Stomach smooth muscle (tissue), 2 donors: Measurements from ENCODE around the gene HOXB3.
A peak's percentile ranks its signal among the peaks of the same experiment; 100 is the strongest.

Experiments
- H3K27ac ChIP-seq: one replicate; pipeline ENCODE4 v1.7.0; 2013; ENCODE audit warnings: mild to moderate bottlenecking, low read length, inconsistent platforms
- H3K27me3 ChIP-seq, 2 donors: one replicate each; pipeline ENCODE4 v1.7.0; 2013; ENCODE audit warnings: low read length in 2 of 2; ENCODE audit not compliant: insufficient read depth in 2 of 2, control insufficient read depth in 1 of 2
- H3K36me3 ChIP-seq, 2 donors: one replicate each; pipeline ENCODE4 v1.7.0; 2013; ENCODE audit warnings: low read length in 2 of 2; ENCODE audit not compliant: control insufficient read depth in 2 of 2, insufficient read depth in 2 of 2
- H3K4me1 ChIP-seq: one replicate; pipeline ENCODE4 v1.7.0; 2013; ENCODE audit warnings: low read length; ENCODE audit not compliant: control insufficient read depth, insufficient read depth
- H3K4me3 ChIP-seq, 2 donors: one replicate each; pipeline ENCODE4 v1.7.0; 2013; ENCODE audit warnings: low read length in 2 of 2
- H3K9ac ChIP-seq, 2 donors: one replicate each; pipeline ENCODE4 v1.7.0; 2013; ENCODE audit warnings: low read length in 2 of 2, mild to moderate bottlenecking in 1 of 2
- H3K9me3 ChIP-seq, 2 donors: one replicate each; pipeline ENCODE4 v1.7.0; 2013; ENCODE audit warnings: low read length in 2 of 2; ENCODE audit not compliant: control insufficient read depth in 2 of 2
- donor health status: healthy.
- donor health status: Pancreatic carcinoma.

The HOXB3 gene

DNA sequence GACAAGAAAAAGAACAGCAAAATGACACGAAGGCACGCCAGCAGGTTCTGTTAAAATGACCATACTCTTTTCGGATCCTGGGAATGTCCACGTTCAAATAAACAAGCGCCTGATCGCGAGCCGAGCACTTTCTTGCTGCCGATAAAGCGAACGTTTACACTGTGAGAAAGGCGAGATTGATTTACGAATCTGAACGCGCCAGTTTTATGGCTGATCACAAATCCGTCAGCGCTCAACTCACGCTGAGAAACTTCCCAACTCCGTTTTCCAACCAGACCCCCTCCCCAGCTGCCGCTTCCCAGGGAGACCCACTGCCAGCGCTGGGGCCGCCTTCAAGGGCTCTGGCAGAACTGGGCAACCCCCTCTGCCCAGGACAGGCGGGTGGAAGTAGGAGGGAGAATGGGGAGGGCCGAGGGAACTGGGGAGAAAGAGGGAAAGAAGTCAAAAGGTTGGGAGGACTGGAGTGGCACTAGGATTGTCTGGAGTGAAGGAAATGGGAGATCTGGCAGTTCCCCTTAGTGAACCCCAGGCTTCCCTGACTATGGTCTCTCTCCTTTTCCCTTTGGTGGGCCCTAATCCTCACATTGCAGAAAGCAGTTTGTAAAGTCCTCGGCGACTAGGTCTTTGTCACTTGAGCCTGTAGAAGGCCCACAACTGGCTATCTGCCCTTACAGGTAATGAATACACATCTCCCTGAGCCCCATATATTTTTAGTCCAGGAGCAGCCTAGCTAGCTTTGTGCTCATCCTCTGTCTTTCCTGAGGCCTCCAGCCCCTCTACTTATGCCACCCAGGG lies 18.8 kb downstream of the HOXB3 start:
- H3K27ac ChIP-seq: peak overlapping the region; percentile 94
- H3K36me3 ChIP-seq: no peaks in the 10 kb centered on the region
- H3K9ac ChIP-seq: peak overlapping the region; percentile 55 to 79
- H3K4me1 ChIP-seq: peaks cover 74% of the 10 kb centered on the region
- peaks cover 0 to 32% of the 10 kb centered on the region in 2 donors for H3K27me3 ChIP-seq
- no peaks in the 10 kb centered on the region for H3K9me3 ChIP-seq
- peak overlapping the region; percentile 24 to 75 for H3K4me3 ChIP-seq

DNA sequence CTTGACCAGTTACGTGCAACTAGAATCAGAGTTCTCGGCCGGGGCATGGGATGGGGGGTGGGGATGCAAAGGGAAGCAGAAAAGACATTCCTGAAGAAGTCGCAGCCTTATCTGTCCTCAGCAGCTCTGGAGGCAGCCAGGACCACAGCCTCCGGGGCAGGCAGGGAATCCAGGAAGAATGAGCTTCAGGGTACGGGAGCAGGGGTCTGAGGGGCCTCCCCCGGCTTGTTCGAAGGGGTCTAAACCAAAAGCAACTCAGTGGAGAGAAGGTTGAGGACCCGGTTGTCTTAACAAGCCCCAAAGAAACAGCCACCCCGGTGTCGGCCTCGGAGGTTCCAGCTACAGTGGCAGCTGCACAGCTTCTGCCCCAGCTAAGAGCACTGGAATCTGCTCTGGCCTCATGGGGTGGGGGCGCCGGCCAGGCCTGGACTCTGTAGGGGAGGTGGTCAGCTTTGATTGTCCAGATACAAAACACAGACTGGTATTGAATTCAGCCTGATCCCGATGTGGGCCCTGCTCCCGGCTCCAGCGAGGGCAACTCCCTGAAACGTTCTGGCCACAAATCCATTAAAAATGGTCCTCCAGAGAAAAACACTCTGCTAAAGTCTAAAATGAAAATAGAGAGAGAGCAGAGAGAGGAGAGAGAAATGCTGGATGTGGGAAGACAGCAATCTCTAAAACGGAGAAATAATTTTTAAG lies 19.6 kb downstream of the HOXB3 start:
- Histone ChIP-seq H3K9ac (peak overlapping the region; percentile 55 to 79), H3K27me3 (peaks cover 0 to 28% of the 10 kb centered on the region in 2 donors), H3K9me3 (no peaks in the 10 kb centered on the region), H3K4me3 (peak overlapping the region; percentile 24 to 75), H3K4me1 (peaks cover 74% of the 10 kb centered on the region), H3K27ac (peak overlapping the region; percentile 94), H3K36me3 (no peaks in the 10 kb centered on the region)

DNA sequence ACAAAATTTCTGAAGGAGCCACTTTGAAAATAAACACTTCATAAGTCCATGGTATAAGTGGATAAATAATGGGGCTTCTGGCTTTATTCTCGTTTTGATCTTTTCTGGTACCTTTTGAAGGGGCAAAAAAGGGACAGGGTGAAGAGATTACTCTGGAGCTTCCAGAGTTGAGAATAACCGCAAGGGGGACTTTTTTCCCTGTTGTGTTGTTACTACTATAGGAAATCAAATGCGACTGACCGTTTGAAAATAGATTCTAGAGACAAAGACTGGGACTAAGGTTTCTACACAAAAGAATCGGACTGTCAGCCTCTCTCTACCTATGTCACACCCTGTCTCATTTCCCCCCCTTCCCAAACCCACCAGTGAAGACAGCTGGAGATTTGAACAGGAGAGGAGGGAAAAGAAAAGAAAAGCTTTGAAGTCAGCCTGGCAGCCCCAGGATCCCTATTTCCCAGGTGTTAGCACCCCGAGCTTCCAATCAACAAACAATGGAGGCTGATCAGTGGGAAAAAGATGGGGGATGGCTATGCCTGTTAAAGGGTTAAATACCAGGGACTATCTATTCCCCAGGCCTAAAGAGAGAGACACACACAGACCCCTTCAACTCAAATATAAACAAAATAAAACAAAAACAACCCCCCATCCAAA lies 20.2 kb downstream of the HOXB3 start:
- H3K9ac ChIP-seq: peak overlapping the region; percentile 55 to 79
- H3K27me3 ChIP-seq: peaks cover 0 to 23% of the 10 kb centered on the region in 2 donors
- H3K4me1 ChIP-seq: peaks cover 74% of the 10 kb centered on the region
- no peaks in the 10 kb centered on the region for H3K36me3 ChIP-seq
- peak overlapping the region; percentile 94 for H3K27ac ChIP-seq
- no peaks in the 10 kb centered on the region for H3K9me3 ChIP-seq
- peak overlapping the region; percentile 24 to 75 for H3K4me3 ChIP-seq

DNA sequence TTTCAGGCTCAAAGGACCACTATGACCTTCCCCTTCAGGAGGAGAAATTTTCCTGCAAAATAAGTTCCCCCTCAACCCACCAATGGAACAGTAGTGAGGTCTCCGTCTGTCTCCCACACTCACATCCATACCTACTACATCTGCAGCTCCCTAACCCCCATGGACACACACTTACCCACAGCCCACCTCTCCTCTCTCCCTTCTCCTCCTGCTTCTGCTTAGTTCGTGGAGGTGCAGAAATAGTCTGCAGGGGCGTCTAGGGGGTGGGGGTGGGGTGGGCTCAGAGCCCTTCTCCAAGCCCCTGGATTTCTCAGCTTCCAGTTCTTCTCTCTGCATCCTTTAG lies 20.8 kb downstream of the HOXB3 start:
- H3K9me3 ChIP-seq: no peaks in the 10 kb centered on the region
- H3K4me3 ChIP-seq: peak overlapping the region; percentile 39 to 75
- H3K27me3 ChIP-seq: peaks cover 0 to 22% of the 10 kb centered on the region in 2 donors
- peak overlapping the region; percentile 94 for H3K27ac ChIP-seq
- no peaks in the 10 kb centered on the region for H3K36me3 ChIP-seq
- H3K4me1 ChIP-seq: peaks cover 72% of the 10 kb centered on the region
- peak overlapping the region; percentile 55 to 79 for H3K9ac ChIP-seq

DNA sequence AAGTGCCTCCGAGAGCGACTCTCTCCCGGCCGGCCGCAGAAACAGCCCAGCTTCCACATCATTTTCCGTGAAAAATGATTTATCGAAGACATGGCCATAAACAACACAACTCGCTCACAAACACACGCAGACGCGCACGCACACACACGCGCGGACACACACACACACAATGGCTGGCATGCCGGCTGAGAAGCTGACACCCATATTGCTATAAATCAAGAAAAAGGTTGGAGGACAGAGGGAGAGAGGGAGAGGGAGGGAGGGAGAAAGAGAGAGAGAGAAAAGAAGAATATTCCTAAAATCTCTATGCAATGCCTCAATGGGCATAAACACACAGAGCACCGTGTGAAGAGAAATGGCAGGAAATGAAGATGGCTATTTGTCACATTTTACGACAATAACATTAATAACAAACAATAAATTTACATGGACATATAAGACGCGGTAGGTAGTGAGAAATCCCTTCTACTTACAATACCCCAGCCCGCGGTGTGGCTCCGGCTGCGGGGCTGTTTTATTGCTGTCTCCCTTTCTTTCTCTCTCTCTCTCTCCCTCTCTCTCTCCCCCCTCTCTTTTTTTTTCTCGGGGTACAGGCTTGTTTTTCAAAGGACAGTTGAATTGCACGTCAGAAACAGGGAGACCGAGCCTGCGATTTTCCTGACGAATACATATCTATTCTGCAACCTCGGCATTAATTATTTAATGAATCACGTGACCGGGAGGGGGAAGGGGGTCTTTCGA lies 21.4 kb downstream of the HOXB3 start:
- peak overlapping the region; percentile 39 to 75 for H3K4me3 ChIP-seq
- peaks cover 75% of the 10 kb centered on the region for H3K4me1 ChIP-seq
- no peaks in the 10 kb centered on the region for H3K36me3 ChIP-seq
- H3K27me3 ChIP-seq: peaks cover 0 to 20% of the 10 kb centered on the region in 2 donors
- no peaks in the 10 kb centered on the region for H3K9me3 ChIP-seq
- peak overlapping the region; percentile 44 to 68 for H3K9ac ChIP-seq
- H3K27ac ChIP-seq: peak overlapping the region; percentile 94

DNA sequence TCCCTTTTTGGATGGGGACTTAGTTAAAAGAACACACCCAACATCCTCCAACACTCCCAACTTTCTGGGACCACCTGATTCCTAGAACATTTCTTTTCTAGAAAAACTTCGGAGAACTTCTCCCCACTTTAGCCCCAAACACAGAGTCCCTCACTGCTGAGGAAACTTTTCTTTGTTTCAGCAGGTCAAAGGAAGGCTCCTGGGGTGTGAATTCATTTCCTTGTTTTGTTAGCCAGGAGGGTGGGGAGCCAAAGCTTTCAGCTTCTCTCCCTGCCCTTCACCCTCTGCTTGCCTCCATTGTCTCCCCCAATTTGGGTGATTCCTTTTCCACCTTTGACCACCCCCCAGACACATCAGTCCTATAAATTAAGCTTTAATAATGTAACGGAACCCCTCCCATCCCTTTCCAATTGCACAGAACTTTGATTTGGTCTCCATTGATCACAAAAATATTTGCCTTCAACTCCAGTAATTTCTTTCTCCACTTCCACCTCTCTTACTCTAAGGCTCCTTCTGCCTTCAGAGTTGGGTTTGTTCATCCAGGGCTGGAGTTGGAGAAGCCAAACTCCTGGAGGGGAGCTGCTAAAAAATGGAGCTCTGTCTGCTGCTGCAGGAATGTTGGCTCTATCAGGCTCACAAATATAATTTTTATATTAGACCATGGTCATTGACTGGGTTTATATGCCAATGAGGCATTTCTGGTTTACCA lies 22.2 kb downstream of the HOXB3 start:
- no peaks in the 10 kb centered on the region for H3K9me3 ChIP-seq
- peaks cover 79% of the 10 kb centered on the region for H3K4me1 ChIP-seq
- peak overlapping the region; percentile 39 to 75 for H3K4me3 ChIP-seq
- H3K9ac ChIP-seq: peak overlapping the region in 1 of 2 donors; percentile 47
- peak overlapping the region; percentile 94 for H3K27ac ChIP-seq
- H3K27me3 ChIP-seq: peaks cover 0 to 18% of the 10 kb centered on the region in 2 donors
- no peaks in the 10 kb centered on the region for H3K36me3 ChIP-seq

DNA sequence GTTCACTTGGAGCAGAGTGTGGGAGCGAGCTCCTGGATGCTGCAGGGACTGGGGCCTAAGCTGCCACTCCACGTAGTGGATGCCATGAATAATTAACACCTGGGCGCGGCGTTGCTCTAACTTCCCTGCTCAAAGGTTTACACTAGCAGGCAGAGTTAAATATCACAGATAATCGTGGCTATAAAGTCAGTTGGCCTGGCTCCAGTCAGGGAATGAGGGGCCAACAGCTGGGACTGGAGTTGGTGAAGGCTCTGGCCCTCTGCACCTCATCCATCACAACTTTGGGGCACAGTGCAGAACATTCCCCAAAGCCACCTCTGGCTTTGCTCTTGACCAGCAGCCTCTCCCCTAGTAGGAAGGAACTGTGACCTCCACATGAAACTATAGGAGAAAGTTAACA lies 22.8 kb downstream of the HOXB3 start:
- H3K9ac ChIP-seq: peak overlapping the region in 1 of 2 donors; percentile 36

DNA sequence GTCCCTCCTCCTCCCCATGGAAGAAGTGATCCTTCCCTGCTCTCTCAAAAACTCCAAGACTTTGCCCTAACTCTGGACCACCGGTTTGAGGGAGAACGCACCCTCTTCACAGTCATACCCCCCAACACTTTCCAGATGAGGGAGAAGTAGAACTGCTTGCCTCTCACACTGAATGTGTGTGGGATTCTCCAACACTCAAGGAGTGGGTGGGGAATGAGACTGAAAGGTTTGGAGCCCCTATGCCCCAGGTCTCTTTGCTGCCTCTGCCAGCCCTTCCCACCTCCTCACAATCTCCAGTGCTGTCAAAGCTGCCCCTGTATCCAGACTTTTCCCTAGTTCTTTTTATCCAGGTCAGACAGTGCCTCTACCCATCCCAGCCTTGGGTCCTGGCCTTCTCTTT lies 23.3 kb downstream of the HOXB3 start:
- Histone ChIP-seq H3K9me3 (no peaks in the 10 kb centered on the region), H3K27ac (peak overlapping the region; percentile 94), H3K36me3 (no peaks in the 10 kb centered on the region), H3K27me3 (peaks cover 0 to 14% of the 10 kb centered on the region in 2 donors), H3K4me3 (peak overlapping the region in 1 of 2 donors; percentile 75), H3K4me1 (peaks cover 77% of the 10 kb centered on the region), H3K9ac (no peak overlapping the region)

More for the DNA sequence above, 22.8 kb downstream of the HOXB3 start:
- Histone ChIP-seq H3K27ac (peak overlapping the region; percentile 94), H3K9me3 (no peaks in the 10 kb centered on the region), H3K4me1 (peaks cover 79% of the 10 kb centered on the region), H3K27me3 (peaks cover 0 to 14% of the 10 kb centered on the region in 2 donors), H3K4me3 (peak overlapping the region in 1 of 2 donors; percentile 75), H3K36me3 (no peaks in the 10 kb centered on the region)

DNA sequence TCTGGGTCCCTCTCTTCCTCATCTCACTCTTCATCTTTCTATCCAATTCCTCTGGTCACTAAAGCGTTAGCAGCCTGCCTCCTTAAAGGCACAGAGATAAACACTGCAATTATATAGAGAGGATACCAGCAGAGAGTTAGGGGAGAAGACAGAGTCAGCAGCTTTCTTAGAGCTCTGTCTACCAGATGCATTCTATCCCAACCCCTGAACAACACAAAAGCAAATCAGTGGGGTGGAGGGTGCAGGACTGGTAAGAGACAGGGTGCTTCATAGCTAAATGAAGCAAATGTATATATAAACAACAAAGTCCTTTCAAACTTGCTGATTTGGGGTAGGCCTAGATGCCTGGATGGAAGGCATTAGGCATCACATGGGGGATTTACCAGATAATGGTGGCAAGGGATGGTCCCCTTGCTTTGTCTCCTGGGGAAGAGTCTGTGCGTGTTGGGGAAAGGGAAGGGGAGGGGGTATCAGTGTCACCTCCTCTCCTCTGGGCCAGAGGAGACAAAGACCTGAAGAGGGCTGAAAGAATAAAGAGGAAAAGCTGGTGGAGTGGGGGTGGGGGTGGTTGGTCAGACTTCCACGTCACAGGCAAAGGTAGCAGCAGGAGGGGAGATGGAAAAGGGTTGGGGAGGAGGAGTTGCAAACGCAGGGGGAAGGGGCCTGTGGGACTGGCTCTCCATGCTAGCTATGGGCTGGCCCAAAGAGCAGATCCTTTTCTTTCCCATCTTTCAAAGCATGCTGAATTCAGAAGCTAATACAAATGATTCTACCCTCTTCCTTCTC lies 23.9 kb downstream of the HOXB3 start:
- H3K4me1 ChIP-seq: peaks cover 78% of the 10 kb centered on the region
- H3K9ac ChIP-seq: no peak overlapping the region
- peaks cover 0 to 14% of the 10 kb centered on the region in 2 donors for H3K27me3 ChIP-seq
- H3K4me3 ChIP-seq: peak overlapping the region in 1 of 2 donors; percentile 77
- H3K36me3 ChIP-seq: peaks cover 0 to 2% of the 10 kb centered on the region in 2 donors
- no peaks in the 10 kb centered on the region for H3K9me3 ChIP-seq
- peak overlapping the region; percentile 94 for H3K27ac ChIP-seq
